ENCODE measurements around the gene CXXC4. TPM values are rescaled to one million over a fixed set of nuclear protein-coding genes. Genes with fewer than 3 reads are reported as not detected.

Gene CXXC4
- total RNA-seq (2014; rRNA removed; shearing (Covaris generic)) = 0.32 and 0.45 TPM in 2 replicates

GRCh38 chr4:104494822-104495559, at the start of gene CXXC4:
TSS of gene CXXC4 (minus strand) at chr4:104494894. CDS start at chr4:104491802, 3,092 bp downstream.

